GM21619 (cell line): ENCODE data around the gene PGA3.
"Not testable (repeated sequence)": the region's sequence is repeated elsewhere in the genome, so short reads cannot be mapped to it uniquely, and the experiment has no call there.

Source experiments
- ATAC-seq: cut with Tn5 transposase; IDR thresholded peaks from one replicate; pipeline ENCODE4 v1.9.1; 2021; ENCODE audit not compliant: unreplicated experiment

PGA3 gene

GRCh38 chr11:61170566-61170965, 32.7 kb upstream of the PGA3 start:
- no peak for ATAC-seq

- no peak for ATAC-seq
Observed at GRCh38 chr11:61171907-61172306, 31.4 kb upstream of the PGA3 start.

DNA sequence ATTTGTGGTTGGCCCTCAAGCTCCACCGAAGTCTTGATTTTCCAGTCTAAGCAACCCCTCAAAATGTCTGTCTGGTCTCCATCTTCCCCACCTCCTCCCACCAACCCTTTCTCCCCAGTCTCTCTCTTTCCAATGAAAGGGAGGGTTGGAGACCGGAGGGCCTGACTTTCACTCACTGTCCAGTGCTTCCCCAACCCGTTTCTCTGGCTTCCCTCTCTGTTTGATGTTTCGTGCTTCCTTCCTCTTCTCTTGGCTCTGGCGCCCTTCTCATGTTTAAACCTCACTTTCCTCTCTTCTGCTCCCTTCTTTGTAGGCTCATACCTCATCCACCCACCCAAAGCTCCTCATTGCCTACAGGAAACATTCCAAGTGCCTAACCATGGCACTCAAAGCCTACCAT, 31.0 kb upstream of the PGA3 start:
- ATAC-seq, result no peak

GRCh38 chr11:61172888-61173287, 30.4 kb upstream of the PGA3 start:
- no peak for ATAC-seq

GRCh38 chr11:61173456-61173855, 29.9 kb upstream of the PGA3 start:
- no peak for ATAC-seq

DNA sequence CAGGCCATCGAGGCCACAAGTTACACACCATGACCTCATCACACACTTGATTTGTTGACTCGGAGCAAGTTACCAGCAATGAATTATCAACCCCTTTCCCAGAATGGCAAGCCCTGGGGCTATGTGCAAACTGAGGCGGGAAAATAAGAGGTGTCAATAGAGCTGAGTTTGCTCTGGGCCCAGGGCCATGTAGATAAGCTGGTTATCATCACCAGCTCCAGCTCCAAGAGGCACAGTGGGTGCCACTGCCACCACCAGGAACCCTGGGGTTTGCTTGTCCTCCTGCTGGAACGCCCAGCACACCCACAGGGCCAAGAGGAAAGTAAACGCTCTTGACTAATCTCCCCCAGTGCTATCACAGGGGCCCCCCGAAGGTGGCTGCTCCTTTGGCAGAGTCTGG, 29.0 kb upstream of the PGA3 start:
- no peak for ATAC-seq

GRCh38 chr11:61174949-61175348, 28.4 kb upstream of the PGA3 start:
- no peak for ATAC-seq

GRCh38 chr11:61176446-61176845, 26.9 kb upstream of the PGA3 start:
- ATAC-seq, result no peak

DNA sequence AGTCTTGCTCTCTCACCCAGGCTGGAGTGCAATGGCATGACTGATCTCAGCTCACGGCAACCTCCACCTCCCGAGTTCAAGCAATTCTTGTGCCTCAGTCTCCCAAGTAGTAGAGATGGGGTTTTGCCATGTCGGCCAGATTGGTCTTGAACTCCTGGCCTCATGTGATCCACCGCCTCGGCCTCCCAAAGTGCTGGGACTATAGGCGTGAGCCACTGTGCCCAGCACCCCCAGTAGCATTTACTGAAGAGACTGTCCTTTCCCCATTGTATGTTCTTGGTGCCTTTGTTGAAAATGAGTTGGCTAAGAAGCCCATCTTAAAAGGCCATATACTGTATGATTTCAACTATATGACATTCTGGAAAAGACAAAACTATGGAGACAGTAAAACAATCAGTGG, 23.1 kb upstream of the PGA3 start:
- ATAC-seq, result not testable (repeated sequence)

DNA sequence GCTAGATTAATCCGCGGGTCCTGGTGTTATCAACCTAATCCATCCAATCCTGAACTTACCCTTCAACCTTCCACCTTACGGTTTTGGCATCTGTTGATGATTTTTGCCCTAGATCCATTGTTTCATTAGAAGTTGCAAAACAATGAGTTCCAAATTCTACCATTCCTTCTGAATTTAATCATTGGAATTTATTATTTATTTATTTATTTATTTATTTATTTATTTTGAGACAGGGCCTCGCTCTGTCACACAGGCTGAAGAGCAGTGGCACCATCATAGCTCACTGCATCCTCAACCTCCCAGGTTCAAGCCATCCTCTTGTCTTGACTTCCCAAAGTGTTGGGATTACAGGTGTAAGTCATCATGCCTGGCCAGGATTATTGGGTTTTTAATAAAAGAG, 21.8 kb upstream of the PGA3 start:
- no peak for ATAC-seq

- no peak for ATAC-seq
Observed at GRCh38 chr11:61183645-61184044, 19.7 kb upstream of the PGA3 start.

GRCh38 chr11:61186504-61186903, 16.8 kb upstream of the PGA3 start:
- no peak for ATAC-seq

DNA sequence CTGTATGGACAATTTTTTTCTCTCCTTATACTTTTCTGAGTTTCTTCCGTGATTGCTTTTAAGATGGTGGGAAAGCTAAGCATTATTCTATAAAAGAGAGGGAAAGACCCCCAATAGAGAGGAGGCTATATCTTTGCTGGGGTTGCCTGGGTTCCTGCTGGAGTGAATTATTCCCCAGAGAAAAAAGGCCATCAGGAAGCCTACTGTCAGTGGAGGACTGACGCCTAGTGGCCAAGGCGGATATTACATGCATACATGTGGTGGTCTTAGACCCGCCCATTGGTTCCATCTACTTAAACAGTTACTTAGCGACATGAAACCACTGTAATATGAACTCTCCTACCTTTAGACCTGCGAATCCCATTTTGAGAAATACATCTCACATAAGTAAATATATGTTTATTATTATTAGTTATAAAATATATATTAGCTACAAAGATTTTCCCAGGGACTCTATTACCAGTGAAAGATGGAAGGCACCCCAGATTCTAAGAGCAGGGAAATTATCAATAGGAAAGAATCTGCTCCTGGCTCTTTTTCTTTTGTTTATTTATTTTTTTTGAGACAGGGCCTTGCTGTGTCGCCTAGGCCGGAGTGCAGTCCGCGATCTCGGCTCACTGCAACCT, 15.7 kb upstream of the PGA3 start:
- ATAC-seq, result no peak

GRCh38 chr11:61189933-61190332, 13.4 kb upstream of the PGA3 start:
- ATAC-seq, result no peak

DNA sequence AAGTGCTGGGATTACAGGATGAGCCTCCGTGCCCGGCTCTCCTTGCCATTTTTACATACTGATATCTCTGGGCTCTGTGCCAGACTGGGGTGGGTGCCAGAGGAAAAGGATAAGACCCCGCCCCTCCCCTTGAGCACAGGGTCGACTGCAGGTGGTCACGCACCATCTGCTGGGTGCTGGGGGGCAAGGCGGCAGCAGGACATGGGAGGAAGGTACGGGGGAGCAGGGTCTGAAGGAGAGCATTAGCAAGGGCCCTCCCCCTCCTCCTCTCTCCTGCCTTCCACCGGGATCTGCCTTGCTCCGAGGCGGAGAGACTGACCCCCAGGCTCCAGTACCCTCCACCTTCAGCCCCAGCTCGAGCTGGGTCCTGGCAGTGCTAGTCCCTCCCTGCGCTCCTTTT, 9.7 kb upstream of the PGA3 start:
- no peak for ATAC-seq

- ATAC-seq, result no peak
Observed at GRCh38 chr11:61194169-61194671, 9.1 kb upstream of the PGA3 start.

GRCh38 chr11:61194981-61195695, 8.2 kb upstream of the PGA3 start:
- no peak for ATAC-seq

DNA sequence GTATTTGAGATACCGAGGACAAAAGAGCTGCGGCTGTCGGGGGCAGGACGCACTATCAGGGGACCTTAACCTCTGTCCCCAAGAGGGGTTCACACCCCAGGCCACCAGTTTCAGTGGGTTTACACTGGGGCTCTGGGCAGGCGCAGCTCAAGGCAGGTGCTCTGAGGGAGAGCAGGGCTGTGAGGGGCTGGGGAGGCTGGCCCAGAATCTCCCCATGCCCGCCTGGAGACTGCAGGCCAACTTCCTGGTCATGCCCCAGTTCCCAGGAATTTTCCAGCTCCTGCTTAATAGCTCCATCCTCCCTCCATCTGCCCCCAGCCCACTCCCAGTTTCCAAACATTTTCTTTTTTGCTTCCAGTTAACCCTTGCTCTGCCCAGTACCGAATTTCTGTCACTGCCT, 7.6 kb upstream of the PGA3 start:
- no peak for ATAC-seq

DNA sequence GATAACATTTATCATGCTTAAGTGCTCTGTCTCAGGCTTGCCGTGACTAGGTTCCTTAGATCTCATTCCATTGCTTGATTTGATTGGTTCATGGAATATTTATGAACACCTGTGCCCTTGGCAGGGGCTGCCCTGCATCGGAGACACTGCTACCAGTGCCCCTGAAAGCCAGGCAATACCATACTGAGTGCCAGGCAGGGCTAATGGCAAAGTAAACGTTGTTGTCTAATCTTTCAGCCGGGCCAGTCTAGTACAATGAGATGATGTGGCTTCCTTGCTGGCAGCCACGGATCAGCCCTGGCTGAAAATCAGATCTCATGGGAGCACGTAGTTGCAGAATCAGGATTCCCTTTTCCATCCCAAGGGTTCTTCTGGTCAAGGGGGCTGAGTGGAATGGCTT, 5.0 kb upstream of the PGA3 start:
- ATAC-seq, result no peak

DNA sequence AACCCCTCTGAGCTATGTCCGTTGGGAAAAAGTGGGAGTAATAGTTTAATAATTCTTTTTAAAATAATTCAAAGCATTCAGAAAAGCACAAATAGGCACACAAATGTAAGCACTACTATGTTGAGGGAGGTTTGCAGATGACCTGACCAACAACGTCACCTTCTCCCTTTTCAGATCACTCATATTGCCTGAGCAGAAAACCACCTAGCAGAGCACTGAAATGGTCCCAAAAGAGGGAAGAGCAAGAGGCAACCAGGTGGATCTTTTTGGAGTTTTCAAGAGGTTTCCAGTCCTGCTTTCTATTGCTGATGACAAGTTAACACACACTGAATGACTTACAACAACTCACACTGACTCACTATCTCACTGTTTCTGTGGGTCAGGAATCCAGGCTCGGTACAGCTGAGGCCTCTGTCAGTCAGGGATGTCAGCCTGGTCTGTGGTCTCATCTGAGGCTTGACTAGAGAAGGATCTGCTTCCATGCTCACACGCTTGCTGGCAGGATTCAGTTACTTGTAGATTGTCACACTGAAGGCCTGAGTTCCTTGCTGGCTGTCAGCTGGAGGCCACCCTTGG, 4.3 kb upstream of the PGA3 start:
- ATAC-seq, result no peak

GRCh38 chr11:61201476-61201875, 1.8 kb upstream of the PGA3 start:
- ATAC-seq, result no peak

GRCh38 chr11:61203873-61204272, 558 bp downstream of the PGA3 start:
- not testable (repeated sequence) for ATAC-seq
